Fibroblast of lung (primary cell): ENCODE data around the gene PCBP3. TPM values are rescaled to one million over a fixed set of nuclear protein-coding genes. Genes with fewer than 3 reads are reported as not detected.

Experiments
- DNase-seq, 2 donors: peaks; one replicate each; pipeline versions ENCODE4 v3.0.0 to v3.0.0-alpha.2; 2010; ENCODE audit warnings: low read depth in 2 of 2
- H2AFZ ChIP-seq: 2 replicates; pipeline ENCODE4 v1.5.1; 2012; ENCODE audit warnings: low read length, control low read depth, inconsistent platforms
- H3K27ac ChIP-seq: 2 replicates; pipeline ENCODE4 v1.5.1; 2011; ENCODE audit warnings: low read length, control low read depth; ENCODE audit not compliant: insufficient read depth
- H3K27me3 ChIP-seq: 2 replicates; pipeline ENCODE4 v1.5.1; 2011; ENCODE audit warnings: mild to moderate bottlenecking, low read length; ENCODE audit not compliant: control insufficient read depth, insufficient read depth
- H3K36me3 ChIP-seq: 2 replicates; pipeline ENCODE4 v1.5.1; 2011; ENCODE audit warnings: low read length; ENCODE audit not compliant: control insufficient read depth, insufficient read depth
- H3K4me1 ChIP-seq: 2 replicates; pipeline ENCODE4 v1.5.1; 2011; ENCODE audit warnings: low read length; ENCODE audit not compliant: control insufficient read depth, insufficient read depth; ENCODE audit errors: extremely low read depth
- H3K4me2 ChIP-seq: 2 replicates; pipeline ENCODE4 v1.5.1; 2011; ENCODE audit warnings: low read length, control low read depth; ENCODE audit not compliant: insufficient read depth; ENCODE audit errors: extremely low read depth
- H3K4me3 ChIP-seq, 4 experiments: fragments of 200-600 bp in 1 of 4; sonication (generic) in 1 of 4; replicated peaks in 1 of 4; 2 replicates each; pipeline ENCODE4 v1.5.1; 2011 to 2016; ENCODE audit warnings: low read length in 4 of 4, low read depth in 3 of 4, mild to moderate bottlenecking in 3 of 4, control low read depth in 2 of 4, inconsistent platforms in 1 of 4, mixed read lengths in 1 of 4; ENCODE audit not compliant: insufficient read depth in 1 of 4; ENCODE audit errors: control extremely low read depth in 1 of 4
- H3K79me2 ChIP-seq: 2 replicates; pipeline ENCODE4 v1.5.1; 2012; ENCODE audit warnings: mild to moderate bottlenecking, low read length, inconsistent platforms; ENCODE audit not compliant: control insufficient read depth, insufficient read depth
- H3K9ac ChIP-seq: 2 replicates; pipeline ENCODE4 v1.5.1; 2011; ENCODE audit warnings: mild to moderate bottlenecking, low read length, control low read depth; ENCODE audit not compliant: insufficient read depth
- H3K9me3 ChIP-seq: 2 replicates; pipeline ENCODE4 v1.5.1; 2012; ENCODE audit warnings: low read depth, low read length; ENCODE audit not compliant: control insufficient read depth, insufficient read depth
- H4K20me1 ChIP-seq: 2 replicates; pipeline ENCODE4 v1.5.1; 2011; ENCODE audit warnings: low read length; ENCODE audit not compliant: control insufficient read depth, insufficient read depth; ENCODE audit errors: extremely low read depth
- CTCF ChIP-seq, 2 donors: IDR thresholded peaks in 1 of 2; conservative IDR thresholded peaks in 1 of 2; 1 replicate in 1 of 2; 2 replicates in 1 of 2; pipeline ENCODE4 v1.5.1; 2011 to 2012; ENCODE audit warnings: low read length in 2 of 2, control low read depth in 1 of 2, inconsistent platforms in 1 of 2, low read depth in 1 of 2, mild to moderate bottlenecking in 1 of 2
- EZH2 ChIP-seq: IDR thresholded peaks from 2 replicates; pipeline ENCODE4 v1.5.1; 2012; ENCODE audit warnings: low read length, control low read depth, mild to moderate bottlenecking; ENCODE audit errors: missing control alignments
- polyA plus RNA-seq, 2 donors: library from polyadenylated mRNA; depleted of rRNA in 1 of 2; stranded (reverse) in 1 of 2; unstranded in 1 of 2; fragments of >200 nt; gene quantifications; 2 replicates each; pipeline ENCODE4 v1.2.1, GENCODE V29; 2011 to 2012; ENCODE audit warnings: missing spikeins in 1 of 2
- total RNA-seq: library from RNA; depleted of rRNA; stranded (reverse); fragments of >200 nt; gene quantifications from 2 replicates; pipeline ENCODE4 v1.2.1, GENCODE V29; 2014

The PCBP3 gene
- total and polyA plus RNA-seq, 2 donors (not counting 1 experiment from before 2014, with no cell fraction given), result 0.51 to 1.7 TPM

DNA sequence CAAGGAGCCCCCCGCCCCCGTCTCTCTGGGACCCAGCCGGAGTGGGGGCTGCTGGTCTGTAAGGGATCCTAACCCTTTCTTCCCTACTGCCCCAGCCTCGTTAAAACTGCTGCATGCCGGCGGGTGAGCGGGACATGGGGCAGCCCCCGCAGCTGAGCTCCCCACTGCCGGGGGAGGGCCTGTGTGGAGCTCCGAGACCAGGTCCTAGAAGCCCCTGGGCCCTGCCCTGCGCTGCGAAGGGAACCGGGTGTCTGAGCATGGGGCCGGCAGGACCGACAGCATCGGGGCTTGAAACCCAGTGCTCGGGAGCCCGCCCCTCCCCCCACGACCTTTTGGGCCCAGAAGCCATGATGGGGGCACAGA lies 328.8 kb downstream of the PCBP3 start:
- H3K4me3 ChIP-seq, result peak overlapping the region in 3 of 4 experiments; percentile 3 to 58 (median 34)

DNA sequence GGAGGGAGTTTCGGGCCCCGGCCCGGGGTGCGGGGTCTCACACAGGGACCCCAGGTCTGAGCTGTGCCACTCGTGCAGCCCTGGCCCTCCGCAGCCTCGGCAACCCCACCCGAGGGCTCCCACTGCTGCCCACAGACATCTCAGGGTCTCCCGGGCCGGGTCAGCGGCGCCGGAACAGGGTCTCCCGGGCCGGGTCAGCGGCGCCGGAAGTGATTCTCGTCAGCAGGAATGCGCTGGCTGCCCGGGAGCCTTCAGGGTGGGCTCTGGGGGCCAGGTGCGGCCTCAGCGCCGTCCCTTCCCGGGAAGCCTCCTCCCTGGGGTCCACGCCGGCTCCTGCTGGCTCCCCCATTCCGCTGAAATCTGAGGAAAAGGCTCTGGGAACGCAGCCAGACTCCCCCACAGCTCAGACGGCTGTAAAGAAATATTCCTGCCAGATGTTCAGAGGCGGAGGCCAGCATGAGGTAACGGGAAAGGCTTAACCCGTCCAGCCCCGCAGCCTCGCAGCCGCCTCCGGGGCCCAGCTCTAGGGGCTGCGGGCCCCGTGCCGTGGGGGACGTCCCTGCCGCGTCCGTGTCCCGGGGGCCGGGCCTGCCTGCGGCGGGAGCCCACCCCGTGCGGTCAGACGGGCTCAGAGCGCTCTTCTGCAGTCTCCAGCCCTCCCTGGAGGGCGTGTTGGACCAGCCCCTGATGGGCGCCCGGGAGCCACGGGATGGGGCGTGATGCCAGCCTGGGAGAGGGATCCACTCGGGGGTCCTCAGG lies 329.4 kb downstream of the PCBP3 start:
- H3K4me1 ChIP-seq, result peaks cover 37% of the 10 kb centered on the region
- no peaks in the 10 kb centered on the region for H3K9me3 ChIP-seq
- peak; percentile 85 to 95 for DNase-seq
- H3K79me2 ChIP-seq, result no peaks in the 10 kb centered on the region
- H4K20me1 ChIP-seq, result no peaks in the 10 kb centered on the region
- peak overlapping the region; percentile 27 to 58 (median 36) for H3K4me3 ChIP-seq
- peak overlapping the region; percentile 78 for H3K4me2 ChIP-seq
- H3K9ac ChIP-seq, result peak overlapping the region; percentile 83
- H3K36me3 ChIP-seq, result no peaks in the 10 kb centered on the region
- no peak for TF ChIP-seq CTCF (conservative IDR thresholded peaks at IDR 0.05 in 1 of 2, IDR thresholded peaks at IDR 0.05 in 1 of 2; ENCODE audit: low read depth in 1 of 2, low read length in 2 of 2)
- TF ChIP-seq EZH2, result no peak
- no peak overlapping the region for H2AFZ ChIP-seq
- H3K27me3 ChIP-seq, result no peaks in the 10 kb centered on the region
- H3K27ac ChIP-seq, result peak overlapping the region; percentile 96

More for the DNA sequence above, 328.8 kb downstream of the PCBP3 start:
- TF ChIP-seq CTCF (conservative IDR thresholded peaks at IDR 0.05 in 1 of 2, IDR thresholded peaks at IDR 0.05 in 1 of 2; ENCODE audit: low read depth in 1 of 2, low read length in 2 of 2), result no peak
- Histone ChIP-seq H3K9ac (peak overlapping the region; percentile 83), H2AFZ (no peak overlapping the region), H3K79me2 (no peaks in the 10 kb centered on the region), H3K36me3 (no peaks in the 10 kb centered on the region), H3K4me2 (peak overlapping the region; percentile 78), H3K27me3 (no peaks in the 10 kb centered on the region), H3K27ac (peak overlapping the region; percentile 96), H4K20me1 (no peaks in the 10 kb centered on the region), H3K9me3 (no peaks in the 10 kb centered on the region), H3K4me1 (peaks cover 36% of the 10 kb centered on the region)
- peak in 1 of 2 donors; percentile 31 for DNase-seq

GRCh38 chr21:45973475-45974072 lies 330.0 kb downstream of the PCBP3 start:
- DNase-seq, result peak; percentile 82 to 88
- H3K9ac ChIP-seq, result peak overlapping the region; percentile 83
- H3K27me3 ChIP-seq, result no peaks in the 10 kb centered on the region
- TF ChIP-seq CTCF (conservative IDR thresholded peaks at IDR 0.05 in 1 of 2, IDR thresholded peaks at IDR 0.05 in 1 of 2; ENCODE audit: low read depth in 1 of 2, low read length in 2 of 2) (peak; percentile 75 to 78), EZH2 (no peak)
- no peaks in the 10 kb centered on the region for H3K36me3 ChIP-seq
- H3K9me3 ChIP-seq, result no peaks in the 10 kb centered on the region
- peak overlapping the region; percentile 96 for H3K27ac ChIP-seq
- peak overlapping the region; percentile 24 to 58 (median 32) for H3K4me3 ChIP-seq
- H4K20me1 ChIP-seq, result no peaks in the 10 kb centered on the region
- peaks cover 39% of the 10 kb centered on the region for H3K4me1 ChIP-seq
- H3K4me2 ChIP-seq, result peak overlapping the region; percentile 78
- H3K79me2 ChIP-seq, result no peaks in the 10 kb centered on the region
- no peak overlapping the region for H2AFZ ChIP-seq
